GM19455 (cell line): ENCODE data around the gene AQP11.

ENCODE experiments used
- ATAC-seq: cut with Tn5 transposase; IDR thresholded peaks from one replicate; pipeline ENCODE4 v1.9.1; 2021; ENCODE audit not compliant: unreplicated experiment

AQP11 gene

GRCh38 chr11:77656362-77656761 lies 66.6 kb downstream of the AQP11 start:
- ATAC-seq, result no peak

GRCh38 chr11:77658213-77659013 lies 68.7 kb downstream of the AQP11 start:
- ATAC-seq, result no peak
